Measurements from ENCODE around the gene ACTMAP.

The ACTMAP gene

GRCh38 chr19:40791996-40792395, 41.7 kb upstream of the ACTMAP start:
- H3K4me3 ChIP-seq (ENCODE audit: low read depth, low read length, poor library complexity, severe bottlenecking) = no peak overlapping the region
- no peak overlapping the region for H2AFZ ChIP-seq (ENCODE audit: low read length)
- no peak for TF ChIP-seq CTCF (IDR thresholded peaks at IDR 0.05; ENCODE audit: low read length)
- TF ChIP-seq EZH2 (IDR thresholded peaks at IDR 0.05; ENCODE audit: borderline replicate concordance, low read length) = no peak
- H3K27ac ChIP-seq (ENCODE audit: low read depth, low read length, poor library complexity, severe bottlenecking) = peak overlapping the region; percentile 39
- no peaks in the 10 kb centered on the region for H3K9me3 ChIP-seq (ENCODE audit: low read length)
- H3K79me2 ChIP-seq (ENCODE audit: insufficient read depth, low read length) = no peaks in the 10 kb centered on the region
- H3K9ac ChIP-seq (ENCODE audit: low read length) = no peak overlapping the region
- H3K4me1 ChIP-seq (ENCODE audit: insufficient read depth, low read length, severe bottlenecking) = peaks cover 14% of the 10 kb centered on the region
- H3K9me2 ChIP-seq (ENCODE audit: low read depth, low read length) = no peaks in the 10 kb centered on the region
- H3K36me3 ChIP-seq (ENCODE audit: insufficient read depth, low read length) = peaks cover 18% of the 10 kb centered on the region
- H3K4me2 ChIP-seq (ENCODE audit: low read length) = no peak overlapping the region
- no peaks in the 10 kb centered on the region for H4K20me1 ChIP-seq (ENCODE audit: insufficient read depth, low read length)
- no peaks in the 10 kb centered on the region for H3K27me3 ChIP-seq (ENCODE audit: insufficient read depth, low read length)
- no peaks in the 10 kb centered on the region for H3F3A ChIP-seq (ENCODE audit: insufficient read depth, low read length)

GRCh38 chr19:40791349-40791748, 41.1 kb upstream of the ACTMAP start:
- H3K9me2 ChIP-seq (ENCODE audit: low read depth, low read length) = no peaks in the 10 kb centered on the region
- H3K36me3 ChIP-seq (ENCODE audit: insufficient read depth, low read length) = peaks cover 24% of the 10 kb centered on the region
- H4K20me1 ChIP-seq (ENCODE audit: insufficient read depth, low read length) = no peaks in the 10 kb centered on the region
- no peaks in the 10 kb centered on the region for H3K79me2 ChIP-seq (ENCODE audit: insufficient read depth, low read length)
- peaks cover 14% of the 10 kb centered on the region for H3K4me1 ChIP-seq (ENCODE audit: insufficient read depth, low read length, severe bottlenecking)
- H3K4me2 ChIP-seq (ENCODE audit: low read length) = no peak overlapping the region
- H3K9ac ChIP-seq (ENCODE audit: low read length) = no peak overlapping the region
- no peak for TF ChIP-seq CTCF (IDR thresholded peaks at IDR 0.05; ENCODE audit: low read length)
- no peak for TF ChIP-seq EZH2 (IDR thresholded peaks at IDR 0.05; ENCODE audit: borderline replicate concordance, low read length)
- H3K4me3 ChIP-seq (ENCODE audit: low read depth, low read length, poor library complexity, severe bottlenecking) = no peak overlapping the region
- no peaks in the 10 kb centered on the region for H3K9me3 ChIP-seq (ENCODE audit: low read length)
- H2AFZ ChIP-seq (ENCODE audit: low read length) = no peak overlapping the region
- no peaks in the 10 kb centered on the region for H3K27me3 ChIP-seq (ENCODE audit: insufficient read depth, low read length)
- H3F3A ChIP-seq (ENCODE audit: insufficient read depth, low read length) = no peaks in the 10 kb centered on the region
- no peak overlapping the region for H3K27ac ChIP-seq (ENCODE audit: low read depth, low read length, poor library complexity, severe bottlenecking)

- H4K20me1 ChIP-seq (ENCODE audit: insufficient read depth, low read length) = no peaks in the 10 kb centered on the region
- no peaks in the 10 kb centered on the region for H3F3A ChIP-seq (ENCODE audit: insufficient read depth, low read length)
- H3K36me3 ChIP-seq (ENCODE audit: insufficient read depth, low read length) = peaks cover 30% of the 10 kb centered on the region
- no peaks in the 10 kb centered on the region for H3K79me2 ChIP-seq (ENCODE audit: insufficient read depth, low read length)
- H2AFZ ChIP-seq (ENCODE audit: low read length) = no peak overlapping the region
- H3K4me3 ChIP-seq (ENCODE audit: low read depth, low read length, poor library complexity, severe bottlenecking) = no peak overlapping the region
- no peak overlapping the region for H3K4me2 ChIP-seq (ENCODE audit: low read length)
- peaks cover 2% of the 10 kb centered on the region for H3K4me1 ChIP-seq (ENCODE audit: insufficient read depth, low read length, severe bottlenecking)
- H3K9ac ChIP-seq (ENCODE audit: low read length) = no peak overlapping the region
- no peak for TF ChIP-seq CTCF (IDR thresholded peaks at IDR 0.05; ENCODE audit: low read length)
- no peak for TF ChIP-seq EZH2 (IDR thresholded peaks at IDR 0.05; ENCODE audit: borderline replicate concordance, low read length)
- H3K9me3 ChIP-seq (ENCODE audit: low read length) = no peaks in the 10 kb centered on the region
- no peaks in the 10 kb centered on the region for H3K27me3 ChIP-seq (ENCODE audit: insufficient read depth, low read length)
- no peaks in the 10 kb centered on the region for H3K9me2 ChIP-seq (ENCODE audit: low read depth, low read length)
- H3K27ac ChIP-seq (ENCODE audit: low read depth, low read length, poor library complexity, severe bottlenecking) = no peak overlapping the region
Observed at GRCh38 chr19:40786060-40787037, 36.1 kb upstream of the ACTMAP start.
